ENCODE results near the gene ARHGAP20.

DNA sequence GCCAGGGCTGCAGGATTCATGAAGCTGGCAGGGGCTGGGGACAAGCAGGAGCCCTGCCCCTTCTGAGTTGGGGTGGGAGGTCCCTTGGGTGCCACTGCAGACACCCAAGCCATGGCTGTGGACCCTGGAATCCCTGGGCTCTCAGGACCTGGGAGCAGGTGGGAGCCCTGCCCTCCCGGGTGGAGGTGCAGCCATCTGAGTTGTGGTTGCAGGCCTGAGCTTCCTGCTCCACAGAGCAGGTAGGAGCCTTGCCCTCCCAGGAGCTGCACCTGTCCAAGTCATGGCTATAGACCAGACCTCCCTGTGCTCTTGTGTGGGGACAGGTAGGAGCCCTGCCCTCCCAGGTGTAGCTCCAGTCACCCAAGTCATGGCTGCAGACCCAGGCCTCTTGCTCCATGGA lies 113.5 kb downstream of the ARHGAP20 start:
- TF ChIP-seq POLR2A (IDR thresholded peaks at IDR 0.05; ENCODE audit: control extremely low read depth in 1 of 2, low read depth in 2 of 2, low read length in 2 of 2) (no peak), EGR1 (IDR thresholded peaks at IDR 0.05; ENCODE audit: borderline replicate concordance, low read depth, low read length) (no peak)

Data from H1 (cell line).